CD4-positive, CD25-positive, alpha-beta regulatory T cell (primary cell): ENCODE results near the gene CDH12. TPM values are rescaled to one million over a fixed set of nuclear protein-coding genes. Genes with fewer than 3 reads are reported as not detected.
"Not testable (repeated sequence)": the region's sequence is repeated elsewhere in the genome, so short reads cannot be mapped to it uniquely, and the experiment has no call there.

ENCODE experiments used
- ATAC-seq, 2 donors: fragments of 150-1000 bp; cut with Tn5 transposase; one replicate each; pipeline ENCODE4 v1.10.0; 2021; ENCODE audit warnings: low read depth in 2 of 2, moderate number of reproducible peaks in 2 of 2, moderate library complexity in 1 of 2
- DNase-seq, 3 donors: peaks; one replicate each; pipeline versions ENCODE4 v3.0.0 to v3.0.0-alpha.2; 2012 to 2022; ENCODE audit warnings: mixed read lengths in 1 of 3
- H3K27ac ChIP-seq: one replicate; pipeline ENCODE4 v1.7.0; 2013; ENCODE audit warnings: mild to moderate bottlenecking, low read length; ENCODE audit not compliant: insufficient read depth, poor library complexity, severe bottlenecking
- H3K27me3 ChIP-seq: one replicate; pipeline ENCODE4 v1.7.0; 2013; ENCODE audit warnings: low read length; ENCODE audit not compliant: control insufficient read depth, insufficient read depth
- H3K36me3 ChIP-seq: one replicate; pipeline ENCODE4 v1.7.0; 2013; ENCODE audit warnings: mild to moderate bottlenecking, low read length, moderate library complexity; ENCODE audit not compliant: control insufficient read depth, insufficient read depth
- H3K4me1 ChIP-seq: 2 replicates; pipeline ENCODE4 v1.7.0; 2013; ENCODE audit warnings: mild to moderate bottlenecking, low read length; ENCODE audit not compliant: insufficient read depth, control insufficient read depth, poor library complexity, severe bottlenecking
- H3K4me3 ChIP-seq: one replicate; pipeline ENCODE4 v1.7.0; 2013; ENCODE audit warnings: low read depth, mild to moderate bottlenecking, low read length, moderate library complexity
- H3K9me3 ChIP-seq, 2 experiments: 1 replicate in 1 of 2; 2 replicates in 1 of 2; pipeline ENCODE4 v1.7.0; 2013; ENCODE audit warnings: low read length in 2 of 2, mild to moderate bottlenecking in 1 of 2, moderate library complexity in 1 of 2; ENCODE audit not compliant: control insufficient read depth in 2 of 2
- H3K27ac Mint-ChIP-seq, 3 donors: one replicate each; pipeline ENCODE4 v1.8.0; 2020 to 2022; ENCODE audit warnings: mild to moderate bottlenecking in 3 of 3, mixed read lengths in 3 of 3, moderate library complexity in 2 of 3
- H3K27me3 Mint-ChIP-seq: one replicate; pipeline ENCODE4 v1.8.0; 2022; ENCODE audit warnings: mild to moderate bottlenecking, mixed read lengths
- H3K36me3 Mint-ChIP-seq: one replicate; pipeline ENCODE4 v1.8.0; 2020; ENCODE audit warnings: mixed read lengths
- H3K4me1 Mint-ChIP-seq, 4 donors: one replicate each; pipeline ENCODE4 v1.8.0; 2020 to 2022; ENCODE audit warnings: mixed read lengths in 4 of 4, mild to moderate bottlenecking in 1 of 4
- H3K4me3 Mint-ChIP-seq, 4 donors: one replicate each; pipeline ENCODE4 v1.8.0; 2020 to 2022; ENCODE audit warnings: mild to moderate bottlenecking in 4 of 4, mixed read lengths in 4 of 4, moderate library complexity in 3 of 4
- H3K9me3 Mint-ChIP-seq, 7 donors: one replicate each; pipeline ENCODE4 v1.8.0; 2020 to 2022; ENCODE audit warnings: mixed read lengths in 7 of 7, mild to moderate bottlenecking in 3 of 7, moderate library complexity in 2 of 7
- polyA plus RNA-seq, 4 donors: library from polyadenylated mRNA; unstranded; fragments of 300-500 nt; fragmentation: Illumina TruSeq; gene quantifications; one replicate each; pipeline ENCODE4 v1.2.3, GENCODE V29; 2021
- total RNA-seq: library from RNA; stranded (reverse); gene quantifications from one replicate; pipeline ENCODE4 v1.2.3, GENCODE V29; 2022

CDH12 gene
- total and polyA plus RNA-seq, 5 donors from 2014 or later, result not detected

- not testable (repeated sequence) for H3K27ac Mint-ChIP-seq, H3K4me3 ChIP-seq, H3K4me1 ChIP-seq, H3K36me3 ChIP-seq, H3K4me3 Mint-ChIP-seq, H3K9me3 Mint-ChIP-seq, ATAC-seq, H3K27ac ChIP-seq, H3K36me3 Mint-ChIP-seq, H3K27me3 ChIP-seq, H3K9me3 ChIP-seq, H3K27me3 Mint-ChIP-seq, DNase-seq, H3K4me1 Mint-ChIP-seq
Measured at GRCh38 chr5:22001097-22001496, 852.0 kb downstream of the CDH12 start.

GRCh38 chr5:21985799-21986198 lies 867.3 kb downstream of the CDH12 start:
- not testable (repeated sequence) for H3K27me3 Mint-ChIP-seq, H3K27ac ChIP-seq, DNase-seq, ATAC-seq, H3K27me3 ChIP-seq, H3K4me1 Mint-ChIP-seq, H3K36me3 ChIP-seq, H3K27ac Mint-ChIP-seq, H3K4me3 ChIP-seq, H3K9me3 Mint-ChIP-seq, H3K36me3 Mint-ChIP-seq, H3K9me3 ChIP-seq, H3K4me1 ChIP-seq, H3K4me3 Mint-ChIP-seq

DNA sequence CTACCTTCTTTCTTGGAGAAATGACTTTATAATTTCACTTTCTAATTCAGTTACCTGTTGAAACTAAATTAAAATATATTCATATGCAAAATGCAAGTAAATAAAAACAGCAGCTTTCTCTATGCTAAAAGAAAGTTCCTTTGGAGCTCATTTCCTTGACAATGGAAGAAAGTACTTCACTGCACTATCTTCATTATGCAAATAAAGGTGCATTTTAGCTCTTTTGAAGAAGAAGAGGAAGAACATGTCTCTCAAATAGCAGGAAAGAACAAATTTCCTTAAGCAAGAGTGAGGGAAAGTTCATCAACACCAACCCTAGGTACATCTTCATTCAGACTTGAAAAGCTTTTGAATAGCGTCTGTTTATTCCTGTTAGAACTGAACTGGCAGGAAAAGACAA lies 901.6 kb downstream of the CDH12 start:
- not testable (repeated sequence) for H3K27ac ChIP-seq, H3K4me1 ChIP-seq, H3K36me3 Mint-ChIP-seq, H3K4me3 ChIP-seq, DNase-seq, H3K27me3 Mint-ChIP-seq, ATAC-seq, H3K4me1 Mint-ChIP-seq, H3K36me3 ChIP-seq, H3K9me3 ChIP-seq, H3K4me3 Mint-ChIP-seq, H3K27me3 ChIP-seq, H3K27ac Mint-ChIP-seq
- H3K9me3 Mint-ChIP-seq, result peaks cover 0 to 18% (median 2%) of the 10 kb centered on the region in 7 donors

- Histone ChIP-seq H3K9me3 (peaks cover 0 to 3% of the 10 kb centered on the region in 2 experiments), H3K4me1 (no peaks in the 10 kb centered on the region), H3K27me3 (no peaks in the 10 kb centered on the region), H3K27ac (no peak overlapping the region), H3K4me3 (no peak overlapping the region), H3K36me3 (no peaks in the 10 kb centered on the region)
- Mint-ChIP-seq H3K9me3 (peaks cover 6 to 29% (median 15%) of the 10 kb centered on the region in 7 donors), H3K4me1 (peaks cover 0 to 4% (median 0%) of the 10 kb centered on the region in 4 donors), H3K4me3 (no peak overlapping the region), H3K27ac (no peak overlapping the region), H3K36me3 (no peaks in the 10 kb centered on the region), H3K27me3 (no peaks in the 10 kb centered on the region)
- DNase-seq (no peak), ATAC-seq (no peak)
Measured at GRCh38 chr5:21931116-21931515, 922.0 kb downstream of the CDH12 start.

DNA sequence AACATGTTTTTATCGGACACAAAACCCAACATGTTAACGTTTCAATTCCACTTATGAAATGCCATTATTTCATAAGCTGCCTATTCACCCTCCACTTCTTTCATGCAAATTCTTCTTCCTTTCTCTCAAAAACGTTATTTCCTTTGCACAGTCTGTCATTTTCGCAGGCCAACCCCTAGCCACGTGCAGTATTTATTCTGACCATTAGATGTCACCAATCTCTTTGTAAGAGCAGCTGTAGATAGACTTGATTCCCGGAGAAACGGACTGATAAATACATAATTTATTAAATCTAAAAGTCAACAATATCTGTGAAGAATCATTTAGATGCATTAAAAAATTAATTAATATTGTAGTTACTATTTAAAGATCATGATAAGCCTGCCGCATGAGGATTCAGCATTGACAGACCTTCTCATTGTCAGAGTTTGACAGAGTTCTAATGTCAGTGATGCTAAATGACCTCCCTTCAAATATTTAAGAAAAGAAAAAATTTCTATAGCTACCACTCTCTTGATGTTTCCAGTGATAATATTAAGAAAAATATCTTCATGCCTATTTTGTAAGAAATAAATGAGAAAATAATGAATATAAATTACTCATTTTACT lies 933.6 kb downstream of the CDH12 start:
- H3K27me3 ChIP-seq, result no peaks in the 10 kb centered on the region
- DNase-seq (peak in 1 of 3 donors; percentile 0), ATAC-seq (no peak)
- Mint-ChIP-seq H3K4me1 (no peaks in the 10 kb centered on the region), H3K27me3 (no peaks in the 10 kb centered on the region), H3K36me3 (no peaks in the 10 kb centered on the region), H3K4me3 (no peak overlapping the region), H3K27ac (no peak overlapping the region), H3K9me3 (peaks cover 0 to 15% (median 4%) of the 10 kb centered on the region in 7 donors)
- no peak overlapping the region for H3K27ac ChIP-seq
- H3K4me3 ChIP-seq, result no peak overlapping the region
- H3K36me3 ChIP-seq, result no peaks in the 10 kb centered on the region
- no peaks in the 10 kb centered on the region for H3K4me1 ChIP-seq
- H3K9me3 ChIP-seq, result no peaks in the 10 kb centered on the region

DNA sequence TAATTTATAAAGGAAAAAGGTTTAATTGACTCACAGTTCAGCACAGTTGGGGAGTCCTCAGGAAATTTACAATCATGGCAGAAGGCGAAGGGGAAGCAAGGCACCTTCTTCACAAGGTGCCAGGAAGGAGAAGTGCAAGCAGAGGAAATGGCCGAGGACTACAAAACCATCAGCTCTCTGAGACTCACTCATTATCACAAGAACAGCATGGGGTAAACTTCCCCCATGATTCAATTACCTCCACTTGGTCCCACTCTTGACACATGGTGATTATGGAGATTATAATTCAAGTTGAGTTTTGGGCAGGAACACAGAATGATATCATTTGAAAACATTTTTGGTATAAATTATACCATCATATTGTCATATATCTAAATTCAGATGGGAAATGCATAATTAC lies 934.7 kb downstream of the CDH12 start:
- H3K9me3 ChIP-seq, result no peaks in the 10 kb centered on the region
- no peak overlapping the region for H3K4me3 ChIP-seq
- no peak overlapping the region for H3K27ac ChIP-seq
- H3K4me3 Mint-ChIP-seq, result no peak overlapping the region
- ATAC-seq (no peak), DNase-seq (no peak)
- H3K27ac Mint-ChIP-seq, result no peak overlapping the region
- no peaks in the 10 kb centered on the region for H3K36me3 ChIP-seq
- no peaks in the 10 kb centered on the region for H3K27me3 ChIP-seq
- no peaks in the 10 kb centered on the region for H3K4me1 Mint-ChIP-seq
- no peaks in the 10 kb centered on the region for H3K4me1 ChIP-seq
- H3K9me3 Mint-ChIP-seq, result peaks cover 0 to 14% (median 4%) of the 10 kb centered on the region in 7 donors
- H3K36me3 Mint-ChIP-seq, result no peaks in the 10 kb centered on the region
- H3K27me3 Mint-ChIP-seq, result no peaks in the 10 kb centered on the region

DNA sequence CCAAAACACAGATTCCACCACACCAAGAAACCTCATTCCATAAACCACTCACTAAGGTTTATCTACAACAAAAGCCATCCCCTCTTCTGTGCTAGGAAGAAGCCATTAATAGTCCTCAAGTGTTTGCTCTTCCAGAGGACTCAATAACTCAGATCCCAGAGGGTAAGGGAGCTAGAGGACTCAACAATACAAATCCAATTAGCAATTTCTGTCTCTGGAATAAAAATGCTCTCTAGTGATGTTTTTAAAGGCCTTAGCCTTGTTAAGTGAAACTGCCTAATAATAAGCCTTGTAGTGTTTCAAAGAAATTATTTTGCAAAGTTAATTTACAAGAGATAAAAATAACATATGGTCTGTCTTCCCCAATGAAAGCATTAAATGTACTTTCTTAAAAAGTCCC lies 942.4 kb downstream of the CDH12 start:
- Mint-ChIP-seq H3K4me1 (no peaks in the 10 kb centered on the region), H3K9me3 (peaks cover 0 to 27% (median 7%) of the 10 kb centered on the region in 7 donors), H3K36me3 (no peaks in the 10 kb centered on the region), H3K4me3 (no peak overlapping the region), H3K27ac (no peak overlapping the region), H3K27me3 (no peaks in the 10 kb centered on the region)
- DNase-seq, result no peak
- no peak overlapping the region for H3K4me3 ChIP-seq
- no peaks in the 10 kb centered on the region for H3K4me1 ChIP-seq
- no peaks in the 10 kb centered on the region for H3K36me3 ChIP-seq
- H3K9me3 ChIP-seq, result peaks cover 0 to 8% of the 10 kb centered on the region in 2 experiments
- H3K27ac ChIP-seq, result no peak overlapping the region
- H3K27me3 ChIP-seq, result no peaks in the 10 kb centered on the region
- no peak for ATAC-seq

DNA sequence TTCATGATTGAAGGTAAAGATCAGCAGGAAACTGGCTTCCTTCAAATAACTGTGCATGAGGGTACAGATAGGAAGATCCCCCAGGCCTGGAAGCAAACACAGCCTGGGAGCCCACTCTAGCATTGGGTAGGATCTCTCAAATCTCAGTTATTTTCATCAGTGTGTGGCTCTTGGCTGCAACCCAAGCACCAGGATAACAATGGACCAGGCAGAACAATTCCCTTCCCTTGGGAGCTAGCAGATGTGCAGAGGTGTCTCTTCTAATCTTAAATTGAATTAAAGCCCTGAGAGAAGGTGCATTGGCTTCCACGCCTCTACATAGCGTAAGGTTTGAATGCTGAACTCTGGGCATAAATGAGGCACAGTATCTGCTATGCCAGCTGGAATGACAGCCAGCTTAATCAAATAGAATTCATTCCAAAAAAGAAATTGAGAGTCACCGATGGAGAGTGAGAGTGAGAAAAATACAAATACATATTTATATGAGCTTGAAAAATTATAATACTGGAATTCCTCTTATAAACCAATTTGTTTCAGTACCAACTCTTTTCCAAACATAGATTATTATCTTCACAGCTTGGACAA lies 957.3 kb downstream of the CDH12 start:
- H3K4me3 Mint-ChIP-seq, result no peak overlapping the region
- H3K27me3 Mint-ChIP-seq, result no peaks in the 10 kb centered on the region
- Histone ChIP-seq H3K4me3 (no peak overlapping the region), H3K4me1 (no peaks in the 10 kb centered on the region), H3K36me3 (no peaks in the 10 kb centered on the region), H3K27me3 (no peaks in the 10 kb centered on the region), H3K9me3 (peaks cover 0 to 5% of the 10 kb centered on the region in 2 experiments), H3K27ac (no peak overlapping the region)
- DNase-seq (no peak), ATAC-seq (no peak)
- H3K9me3 Mint-ChIP-seq, result peaks cover 6 to 11% (median 7%) of the 10 kb centered on the region in 7 donors
- no peak overlapping the region for H3K27ac Mint-ChIP-seq
- H3K36me3 Mint-ChIP-seq, result no peaks in the 10 kb centered on the region
- no peaks in the 10 kb centered on the region for H3K4me1 Mint-ChIP-seq
